HepG2 (cell line): ENCODE data around the gene FAF2. TPM values are rescaled to one million over a fixed set of nuclear protein-coding genes. Genes with fewer than 3 reads are reported as not detected.

Source experiments
- ARNT ChIP-seq: fragments of 450-650 bp; IDR thresholded peaks from 2 replicates; pipeline ENCODE4 v1.6.1; 2017
- BCL6 ChIP-seq: IDR thresholded peaks from 2 replicates; pipeline ENCODE4 v1.6.1; 2016; ENCODE audit warnings: missing genetic modification reagents, missing compliant biosample characterization
- CEBPB ChIP-seq: IDR thresholded peaks from 2 replicates; pipeline ENCODE4 v1.6.1; 2011; ENCODE audit warnings: low read depth, low read length, improper control_type of control experiment, borderline replicate concordance
- CSRNP1 ChIP-seq: sonication (generic); formaldehyde crosslinking; IDR thresholded peaks from 2 replicates; pipeline ENCODE4 v1.8.1; 2023; ENCODE audit warnings: mild to moderate bottlenecking, missing genetic modification reagents
- GLMP ChIP-seq: sonication (generic); formaldehyde crosslinking; IDR thresholded peaks from 2 replicates; pipeline ENCODE4 v1.9.0; 2021; ENCODE audit warnings: missing genetic modification reagents, mild to moderate bottlenecking, borderline replicate concordance
- GTF3A ChIP-seq: sonication (generic); formaldehyde crosslinking; conservative IDR thresholded peaks from 2 replicates; pipeline ENCODE4 v1.4.0; 2020; ENCODE audit warnings: mild to moderate bottlenecking, missing genetic modification reagents
- HNRNPLL ChIP-seq: fragments of 200-400 bp; formaldehyde crosslinking; IDR thresholded peaks from 2 replicates; pipeline ENCODE4 v1.6.1; 2017; ENCODE audit warnings: mild to moderate bottlenecking, low read depth, low read length; ENCODE audit not compliant: poor library complexity, severe bottlenecking
- RAD51 ChIP-seq: fragments of 450-650 bp; IDR thresholded peaks from 2 replicates; pipeline ENCODE4 v1.6.1; 2016; ENCODE audit warnings: borderline replicate concordance
- REL ChIP-seq: sonication (generic); formaldehyde crosslinking; conservative IDR thresholded peaks from 2 replicates; pipeline ENCODE4 v1.8.0; 2022; ENCODE audit warnings: mild to moderate bottlenecking, missing genetic modification reagents, moderate library complexity
- SNAPC4 ChIP-seq: sonication (generic); formaldehyde crosslinking; IDR thresholded peaks from 2 replicates; pipeline ENCODE4 v1.4.0; 2020; ENCODE audit warnings: mild to moderate bottlenecking, missing genetic modification reagents
- TRAFD1 ChIP-seq: sonication (generic); formaldehyde crosslinking; IDR thresholded peaks from 2 replicates; pipeline ENCODE4 v1.5.1; 2020; ENCODE audit warnings: missing genetic modification reagents, mild to moderate bottlenecking, borderline replicate concordance
- WIZ ChIP-seq: sonication (generic); formaldehyde crosslinking; IDR thresholded peaks from 2 replicates; pipeline ENCODE4 v1.5.1; 2020; ENCODE audit warnings: mild to moderate bottlenecking, missing genetic modification reagents
- YEATS4 ChIP-seq: sonication (generic); formaldehyde crosslinking; IDR thresholded peaks from 2 replicates; pipeline ENCODE4 v1.4.0; 2020; ENCODE audit warnings: missing genetic modification reagents, borderline replicate concordance
- ZBTB42 ChIP-seq: sonication (generic); formaldehyde crosslinking; IDR thresholded peaks from 2 replicates; pipeline ENCODE4 v1.5.0; 2020; ENCODE audit warnings: mild to moderate bottlenecking, missing genetic modification reagents
- ZFP82 ChIP-seq: sonication (generic); formaldehyde crosslinking; IDR thresholded peaks from 2 replicates; pipeline ENCODE4 v1.5.1; 2020; ENCODE audit warnings: mild to moderate bottlenecking, missing genetic modification reagents, borderline replicate concordance
- ZNF547 ChIP-seq: sonication (generic); formaldehyde crosslinking; IDR thresholded peaks from 2 replicates; pipeline ENCODE4 v1.5.1; 2020; ENCODE audit warnings: mild to moderate bottlenecking, missing genetic modification reagents
- ZNF740 ChIP-seq: sonication (generic); formaldehyde crosslinking; IDR thresholded peaks from 2 replicates; pipeline ENCODE4 v1.4.0; 2020; ENCODE audit warnings: missing genetic modification reagents
- polyA plus RNA-seq, 8 experiments: library from polyadenylated mRNA; depleted of rRNA in 3 of 8; stranded (reverse) in 7 of 8; unstranded in 1 of 8; fragments of >200 nt; fragmentation: Illumina TruSeq in 4 of 8; extraction: Trizol in 4 of 8; gene quantifications; 2 replicates each; pipeline versions ENCODE4 v1.2.1 to v1.2.3, GENCODE V29; 2011 to 2016; ENCODE audit warnings: low read depth in 4 of 8, missing spikeins in 1 of 8, mixed read lengths in 1 of 8; ENCODE audit not compliant: insufficient read depth in 1 of 8
- total RNA-seq, 5 experiments: library from RNA; depleted of rRNA; stranded (reverse); fragments of >200 nt; fragmentation: Illumina TruSeq; extraction: Trizol; gene quantifications; 2 replicates each; pipeline ENCODE4 v1.2.3, GENCODE V29; 2016; ENCODE audit warnings: low read depth in 1 of 5

Gene FAF2
- total and polyA plus RNA-seq, 2 of the 13 experiments (the other 11 are each of a cell fraction or from before 2014, with no cell fraction given), result 27.8 to 34.3 TPM

GRCh38 chr5:176415952-176416924 lies 31.9 kb upstream of the FAF2 start, which contains the start of gene CLTB (continued):
- TF ChIP-seq GTF3A (no peak), YEATS4 (CRISPR knock-in tag) (peak; percentile 65), RAD51 (no peak), ZBTB42 (CRISPR knock-in tag) (no peak), TRAFD1 (CRISPR knock-in tag) (no peak), WIZ (no peak), REL (CRISPR knock-in tag) (0 out of 2 replicates have a peak, but pooled peaks have one; percentile 34), CSRNP1 (CRISPR knock-in tag) (no peak; the same call in 1 of the 2 replicates), ZFP82 (CRISPR knock-in tag) (no peak; the same call in 1 of the 2 replicates), CEBPB (no peak), GLMP (no peak), ZNF740 (CRISPR knock-in tag) (0 out of 2 replicates have a peak, but pooled peaks have one; percentile 29), HNRNPLL (peak; percentile 59), SNAPC4 (CRISPR knock-in tag) (no peak), BCL6 (no peak; the same call in 1 of the 2 replicates), ZNF547 (no peak; the same call in 1 of the 2 replicates), ARNT (no peak)
